Activated naive CD8-positive, alpha-beta T cell treated with anti-CD3 and anti-CD28 coated beads, Interleukin-2, amount 10 ng/mL, durations not matched to agents 7 days and 5 days (primary cell): ENCODE measurements around the gene SYT14. TPM values are rescaled to one million over a fixed set of nuclear protein-coding genes. Genes with fewer than 3 reads are reported as not detected.
"Not testable (repeated sequence)": the region's sequence is repeated elsewhere in the genome, so short reads cannot be mapped to it uniquely, and the experiment has no call there.

Source experiments
- ATAC-seq: fragments of 150-1000 bp; cut with Tn5 transposase; one replicate; pipeline ENCODE4 v1.10.0; 2021; ENCODE audit warnings: low read depth, moderate library complexity
- POLR2A ChIA-PET: fragments of 350-600 bp; sonication (Branson Sonifier 250); formaldehyde crosslinking; loops from one replicate; lab custom pipeline; 2021; ENCODE audit warnings: antibody characterized with exemption; lab: Charles Lee
- DNase-seq: peaks from one replicate; pipeline ENCODE4 v3.0.0; 2021
- H3K27ac Mint-ChIP-seq: one replicate; pipeline ENCODE4 v1.8.0; 2022; ENCODE audit warnings: mild to moderate bottlenecking, mixed read lengths
- H3K27me3 Mint-ChIP-seq: one replicate; pipeline ENCODE4 v1.8.0; 2022; ENCODE audit warnings: mild to moderate bottlenecking, moderate library complexity, mixed read lengths
- H3K36me3 Mint-ChIP-seq: one replicate; pipeline ENCODE4 v1.8.0; 2021; ENCODE audit warnings: mild to moderate bottlenecking, mixed read lengths
- H3K4me1 Mint-ChIP-seq: one replicate; pipeline ENCODE4 v1.8.0; 2021; ENCODE audit warnings: mixed read lengths
- H3K4me3 Mint-ChIP-seq: one replicate; pipeline ENCODE4 v1.8.0; 2022; ENCODE audit warnings: mild to moderate bottlenecking, moderate library complexity, mixed read lengths
- H3K9me3 Mint-ChIP-seq: one replicate; pipeline ENCODE4 v1.8.0; 2021; ENCODE audit warnings: mixed read lengths
- total RNA-seq, 2 experiments: library from RNA; stranded (reverse); gene quantifications; one replicate each; pipeline ENCODE4 v1.2.3, GENCODE V29; 2021

SYT14 gene
- total RNA-seq, 2 experiments from 2014 or later = not detected

- no peak overlapping the region for H3K27ac Mint-ChIP-seq
- H3K4me1 Mint-ChIP-seq = no peaks in the 10 kb centered on the region
- no peaks in the 10 kb centered on the region for H3K27me3 Mint-ChIP-seq
- POLR2A ChIA-PET = no interaction called here
- no peaks in the 10 kb centered on the region for H3K36me3 Mint-ChIP-seq
- no peaks in the 10 kb centered on the region for H3K9me3 Mint-ChIP-seq
- no peak overlapping the region for H3K4me3 Mint-ChIP-seq
- no peak for DNase-seq
- no peak for ATAC-seq
Observed at GRCh38 chr1:210021145-210021860, 83.3 kb downstream of the SYT14 start.

- Mint-ChIP-seq H3K4me1 (no peaks in the 10 kb centered on the region), H3K4me3 (no peak overlapping the region), H3K9me3 (no peaks in the 10 kb centered on the region), H3K27ac (no peak overlapping the region), H3K27me3 (no peaks in the 10 kb centered on the region), H3K36me3 (no peaks in the 10 kb centered on the region)
- POLR2A ChIA-PET = no interaction called here
- DNase-seq (no peak), ATAC-seq (no peak)
Observed at GRCh38 chr1:210022044-210022443, 84.0 kb downstream of the SYT14 start.

GRCh38 chr1:210024282-210024681, 86.3 kb downstream of the SYT14 start:
- Mint-ChIP-seq H3K27me3 (no peaks in the 10 kb centered on the region), H3K9me3 (no peaks in the 10 kb centered on the region), H3K27ac (no peak overlapping the region), H3K4me3 (no peak overlapping the region), H3K36me3 (no peaks in the 10 kb centered on the region), H3K4me1 (no peaks in the 10 kb centered on the region)
- POLR2A ChIA-PET = no interaction called here
- DNase-seq (no peak), ATAC-seq (no peak)

GRCh38 chr1:210024996-210025395, 87.0 kb downstream of the SYT14 start:
- ATAC-seq = no peak
- DNase-seq = no peak

GRCh38 chr1:210025870-210026269, 87.9 kb downstream of the SYT14 start:
- ATAC-seq (no peak), DNase-seq (no peak)
- Mint-ChIP-seq H3K4me1 (no peaks in the 10 kb centered on the region), H3K4me3 (no peak overlapping the region), H3K9me3 (no peaks in the 10 kb centered on the region), H3K27me3 (no peaks in the 10 kb centered on the region), H3K36me3 (no peaks in the 10 kb centered on the region), H3K27ac (no peak overlapping the region)
- POLR2A ChIA-PET = no interaction called here

More at GRCh38 chr1:210024996-210025395, 87.0 kb downstream of the SYT14 start:
- Mint-ChIP-seq H3K4me3 (no peak overlapping the region), H3K27ac (no peak overlapping the region), H3K4me1 (no peaks in the 10 kb centered on the region), H3K9me3 (no peaks in the 10 kb centered on the region), H3K36me3 (no peaks in the 10 kb centered on the region), H3K27me3 (no peaks in the 10 kb centered on the region)
- POLR2A ChIA-PET = no interaction called here

- H3K27me3 Mint-ChIP-seq = no peaks in the 10 kb centered on the region
- ATAC-seq = no peak
Observed at GRCh38 chr1:210027994-210028393, 90.0 kb downstream of the SYT14 start.

GRCh38 chr1:210031473-210031872, 93.5 kb downstream of the SYT14 start:
- H3K27me3 Mint-ChIP-seq = no peaks in the 10 kb centered on the region
- H3K36me3 Mint-ChIP-seq = no peaks in the 10 kb centered on the region
- H3K9me3 Mint-ChIP-seq = no peaks in the 10 kb centered on the region
- H3K27ac Mint-ChIP-seq = no peak overlapping the region
- no peak overlapping the region for H3K4me3 Mint-ChIP-seq
- POLR2A ChIA-PET = no interaction called here
- no peak for ATAC-seq
- no peak for DNase-seq
- H3K4me1 Mint-ChIP-seq = no peaks in the 10 kb centered on the region

More at GRCh38 chr1:210027994-210028393, 90.0 kb downstream of the SYT14 start:
- Mint-ChIP-seq H3K9me3 (no peaks in the 10 kb centered on the region), H3K4me1 (no peaks in the 10 kb centered on the region), H3K4me3 (no peak overlapping the region), H3K36me3 (no peaks in the 10 kb centered on the region), H3K27ac (no peak overlapping the region)
- DNase-seq = no peak
- POLR2A ChIA-PET = no interaction called here

GRCh38 chr1:210043058-210043457, 105.0 kb downstream of the SYT14 start:
- DNase-seq (no peak), ATAC-seq (no peak)
- Mint-ChIP-seq H3K9me3 (no peaks in the 10 kb centered on the region), H3K36me3 (no peaks in the 10 kb centered on the region), H3K27ac (no peak overlapping the region), H3K4me3 (no peak overlapping the region), H3K4me1 (no peaks in the 10 kb centered on the region), H3K27me3 (peaks cover 2% of the 10 kb centered on the region)
- POLR2A ChIA-PET = no interaction called here

- H3K4me1 Mint-ChIP-seq = no peaks in the 10 kb centered on the region
- H3K36me3 Mint-ChIP-seq = no peaks in the 10 kb centered on the region
- DNase-seq (no peak), ATAC-seq (no peak)
- H3K27ac Mint-ChIP-seq = no peak overlapping the region
- H3K9me3 Mint-ChIP-seq = peaks cover 2% of the 10 kb centered on the region
- POLR2A ChIA-PET = no interaction called here
- H3K27me3 Mint-ChIP-seq = peaks cover 3% of the 10 kb centered on the region
- H3K4me3 Mint-ChIP-seq = no peak overlapping the region
Observed at GRCh38 chr1:210049616-210050015, 111.6 kb downstream of the SYT14 start.

- DNase-seq, H3K4me1 Mint-ChIP-seq, H3K27me3 Mint-ChIP-seq, H3K9me3 Mint-ChIP-seq, H3K36me3 Mint-ChIP-seq, POLR2A ChIA-PET, ATAC-seq, H3K4me3 Mint-ChIP-seq, H3K27ac Mint-ChIP-seq: not testable (repeated sequence)
Observed at GRCh38 chr1:210050491-210050890, 112.5 kb downstream of the SYT14 start.

- POLR2A ChIA-PET = no interaction called here
- Mint-ChIP-seq H3K4me1 (no peaks in the 10 kb centered on the region), H3K4me3 (no peak overlapping the region), H3K9me3 (peaks cover 2% of the 10 kb centered on the region), H3K27me3 (peaks cover 2% of the 10 kb centered on the region), H3K27ac (no peak overlapping the region), H3K36me3 (no peaks in the 10 kb centered on the region)
- ATAC-seq = no peak
- no peak for DNase-seq
Observed at GRCh38 chr1:210053126-210053525, 115.1 kb downstream of the SYT14 start.

GRCh38 chr1:210057593-210057992, 119.6 kb downstream of the SYT14 start:
- no peaks in the 10 kb centered on the region for H3K9me3 Mint-ChIP-seq
- H3K4me3 Mint-ChIP-seq = no peak overlapping the region
- ATAC-seq (no peak), DNase-seq (no peak)
- no peak overlapping the region for H3K27ac Mint-ChIP-seq
- peaks cover 2% of the 10 kb centered on the region for H3K27me3 Mint-ChIP-seq
- H3K36me3 Mint-ChIP-seq = no peaks in the 10 kb centered on the region
- POLR2A ChIA-PET = no interaction called here
- H3K4me1 Mint-ChIP-seq = no peaks in the 10 kb centered on the region

GRCh38 chr1:210061992-210062391, 124.0 kb downstream of the SYT14 start:
- Mint-ChIP-seq H3K4me3 (no peak overlapping the region), H3K27me3 (no peaks in the 10 kb centered on the region), H3K36me3 (no peaks in the 10 kb centered on the region), H3K4me1 (no peaks in the 10 kb centered on the region), H3K27ac (no peak overlapping the region), H3K9me3 (peaks cover 2% of the 10 kb centered on the region)
- no peak for DNase-seq
- ATAC-seq = no peak
- POLR2A ChIA-PET = no interaction called here

- DNase-seq (no peak), ATAC-seq (no peak)
- Mint-ChIP-seq H3K27me3 (peaks cover 12% of the 10 kb centered on the region), H3K9me3 (peaks cover 2% of the 10 kb centered on the region), H3K4me1 (no peaks in the 10 kb centered on the region), H3K4me3 (no peak overlapping the region), H3K36me3 (no peaks in the 10 kb centered on the region), H3K27ac (no peak overlapping the region)
- POLR2A ChIA-PET = no interaction called here
Observed at GRCh38 chr1:210070531-210070930, 132.5 kb downstream of the SYT14 start.
